WI38 (cell line): ENCODE data around the gene SLC2A14.
"Not testable (repeated sequence)": the region's sequence is repeated elsewhere in the genome, so short reads cannot be mapped to it uniquely, and the experiment has no call there.

Source experiments
- H3K4me3 ChIP-seq: 2 replicates; pipeline ENCODE4 v1.5.1; 2011; ENCODE audit warnings: low read depth, mild to moderate bottlenecking, control low read depth, low read length
- TF ChIP-seq, protein P1 (sequence below): IDR thresholded peaks from 2 replicates; pipeline ENCODE4 v1.5.1; 2012; ENCODE audit warnings: low read depth, mild to moderate bottlenecking, control low read depth, low read length

SLC2A14 gene

DNA sequence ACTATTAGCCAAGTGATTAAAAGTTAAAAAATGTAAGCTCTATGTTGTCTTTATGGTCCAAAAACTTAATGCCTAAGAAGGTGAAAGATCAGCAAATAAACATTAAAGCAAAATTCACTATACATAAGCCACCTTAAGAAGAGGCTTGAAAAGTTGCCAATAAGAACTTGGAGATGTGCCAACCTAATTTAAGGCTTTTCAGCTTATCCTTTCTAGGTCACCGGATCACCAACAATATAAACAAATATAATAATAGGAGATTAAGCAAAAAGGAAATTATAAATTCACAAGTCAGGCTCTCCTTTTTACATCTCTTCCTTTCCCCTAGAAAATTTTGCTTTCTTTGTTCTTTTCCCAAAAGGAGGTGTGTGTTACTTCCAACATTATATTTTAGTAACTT is 32.4 kb upstream of the SLC2A14 start:
- no peak overlapping the region for H3K4me3 ChIP-seq
- TF ChIP-seq, protein P1, sequence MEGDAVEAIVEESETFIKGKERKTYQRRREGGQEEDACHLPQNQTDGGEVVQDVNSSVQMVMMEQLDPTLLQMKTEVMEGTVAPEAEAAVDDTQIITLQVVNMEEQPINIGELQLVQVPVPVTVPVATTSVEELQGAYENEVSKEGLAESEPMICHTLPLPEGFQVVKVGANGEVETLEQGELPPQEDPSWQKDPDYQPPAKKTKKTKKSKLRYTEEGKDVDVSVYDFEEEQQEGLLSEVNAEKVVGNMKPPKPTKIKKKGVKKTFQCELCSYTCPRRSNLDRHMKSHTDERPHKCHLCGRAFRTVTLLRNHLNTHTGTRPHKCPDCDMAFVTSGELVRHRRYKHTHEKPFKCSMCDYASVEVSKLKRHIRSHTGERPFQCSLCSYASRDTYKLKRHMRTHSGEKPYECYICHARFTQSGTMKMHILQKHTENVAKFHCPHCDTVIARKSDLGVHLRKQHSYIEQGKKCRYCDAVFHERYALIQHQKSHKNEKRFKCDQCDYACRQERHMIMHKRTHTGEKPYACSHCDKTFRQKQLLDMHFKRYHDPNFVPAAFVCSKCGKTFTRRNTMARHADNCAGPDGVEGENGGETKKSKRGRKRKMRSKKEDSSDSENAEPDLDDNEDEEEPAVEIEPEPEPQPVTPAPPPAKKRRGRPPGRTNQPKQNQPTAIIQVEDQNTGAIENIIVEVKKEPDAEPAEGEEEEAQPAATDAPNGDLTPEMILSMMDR: no peak

DNA sequence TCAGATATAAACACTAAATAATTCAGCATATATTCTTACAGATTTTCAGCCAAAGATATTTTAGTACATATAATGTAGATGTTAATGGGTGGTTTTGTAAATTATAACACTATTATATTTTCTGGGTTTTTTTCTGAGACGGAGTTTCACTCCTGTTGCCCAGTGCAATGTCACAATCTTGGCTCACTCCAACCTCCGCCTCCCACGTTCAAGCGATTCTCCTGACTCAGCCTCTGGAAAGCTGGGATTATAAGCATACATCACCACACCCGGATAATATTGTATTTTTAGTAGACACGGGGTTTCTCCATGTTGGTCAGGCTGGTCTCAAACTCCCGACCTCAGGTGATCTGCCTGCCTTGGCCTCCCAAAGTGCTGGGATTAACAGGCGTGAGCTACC is 29.7 kb upstream of the SLC2A14 start:
- not testable (repeated sequence) for H3K4me3 ChIP-seq

DNA sequence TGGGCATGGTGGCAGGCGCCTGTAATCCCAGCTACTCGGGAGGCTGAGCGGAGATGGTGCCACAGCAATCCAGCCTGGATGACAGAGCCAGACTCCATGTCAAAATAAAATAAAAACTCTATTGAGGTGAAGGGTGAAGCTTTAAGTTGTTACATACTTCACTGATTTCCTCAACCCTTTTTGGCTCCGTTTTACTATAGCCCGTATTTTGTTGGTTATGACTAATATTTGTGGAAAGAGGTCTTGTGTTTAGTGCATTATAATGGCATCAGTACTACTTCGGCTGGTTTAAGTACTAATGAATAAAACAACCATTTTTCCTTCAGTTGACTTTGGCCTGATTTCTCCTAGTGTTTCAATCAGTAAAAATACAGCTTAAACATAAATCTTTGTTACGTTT is 27.0 kb upstream of the SLC2A14 start:
- no peak overlapping the region for H3K4me3 ChIP-seq
- TF ChIP-seq, protein P1: no peak

DNA sequence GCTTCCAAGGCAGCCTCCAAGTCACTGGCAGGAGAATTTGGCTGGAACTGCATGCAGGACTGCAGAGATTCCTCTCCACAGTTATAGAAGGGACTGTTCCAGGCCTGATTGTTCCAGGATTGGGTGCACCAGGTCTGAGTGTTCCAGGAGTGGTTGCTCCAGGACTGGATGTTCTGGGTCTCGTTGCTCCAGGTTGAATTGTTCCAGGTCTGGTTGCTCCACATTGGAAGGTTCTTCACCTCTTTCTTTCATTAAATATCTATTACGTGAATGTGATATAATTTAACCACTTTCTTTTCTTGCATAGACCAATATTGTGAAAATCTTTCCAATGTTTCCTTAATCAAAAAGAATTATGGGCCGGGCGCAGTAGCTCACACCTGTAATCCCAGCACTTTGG is 24.0 kb upstream of the SLC2A14 start:
- H3K4me3 ChIP-seq: not testable (repeated sequence)

DNA sequence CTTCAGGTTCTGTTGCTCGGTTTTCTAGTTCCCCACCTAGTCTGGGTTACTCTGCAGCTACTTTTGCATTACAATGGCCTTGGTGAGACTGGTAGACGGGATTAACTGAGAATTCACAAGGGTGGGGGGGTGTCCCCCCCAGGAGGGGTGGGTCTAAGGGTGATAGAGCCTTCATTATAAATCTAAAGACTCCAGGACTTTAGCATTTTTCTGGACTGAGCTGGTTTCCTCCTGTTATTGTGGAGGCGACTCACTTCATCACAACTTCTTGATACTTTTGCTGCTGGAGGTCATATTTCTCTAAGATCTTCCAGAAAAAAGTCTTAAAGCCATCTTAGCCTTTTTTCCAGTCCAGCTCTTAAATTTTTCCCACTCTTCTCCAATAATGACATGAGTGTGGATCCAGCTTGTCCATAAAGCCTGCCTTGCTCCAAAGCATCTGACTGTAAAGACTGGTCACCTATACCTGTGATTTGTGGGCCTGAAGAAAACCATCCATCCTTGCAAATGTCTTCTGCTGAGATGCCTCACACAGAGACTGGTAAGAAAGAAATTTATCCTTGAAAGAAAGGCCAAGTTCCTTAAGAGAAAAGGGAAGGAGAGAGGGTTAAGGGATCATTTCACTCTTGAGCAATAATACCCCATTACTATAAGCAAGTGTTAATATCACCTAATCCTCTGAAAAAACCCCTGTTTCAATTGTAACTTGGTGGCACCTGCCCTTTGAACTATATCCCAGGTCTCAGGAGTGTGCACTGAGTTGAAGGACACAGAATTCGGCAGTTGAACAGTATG is 19.7 kb upstream of the SLC2A14 start:
- H3K4me3 ChIP-seq: no peak overlapping the region
- TF ChIP-seq, protein P1: no peak

DNA sequence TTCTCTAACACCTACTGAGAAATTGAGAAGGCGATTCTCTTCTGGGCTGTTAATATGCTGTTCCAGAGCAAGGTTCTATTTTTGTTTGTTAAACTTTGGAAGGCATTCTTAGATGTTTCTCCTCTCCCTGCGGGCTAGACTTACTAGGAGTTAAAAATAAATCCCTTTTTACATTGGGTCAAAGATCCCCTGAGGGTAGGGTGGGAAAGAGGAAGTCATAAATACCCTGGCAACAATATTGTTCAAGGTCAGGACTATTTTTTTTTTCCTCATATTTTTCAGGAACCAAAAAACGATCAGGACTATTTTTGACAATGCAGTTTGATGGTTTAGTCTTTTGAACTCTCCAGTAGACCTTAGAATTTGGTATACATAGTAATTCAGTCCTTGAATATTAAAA is 12.0 kb upstream of the SLC2A14 start:
- no peak overlapping the region for H3K4me3 ChIP-seq
- TF ChIP-seq, protein P1: no peak

DNA sequence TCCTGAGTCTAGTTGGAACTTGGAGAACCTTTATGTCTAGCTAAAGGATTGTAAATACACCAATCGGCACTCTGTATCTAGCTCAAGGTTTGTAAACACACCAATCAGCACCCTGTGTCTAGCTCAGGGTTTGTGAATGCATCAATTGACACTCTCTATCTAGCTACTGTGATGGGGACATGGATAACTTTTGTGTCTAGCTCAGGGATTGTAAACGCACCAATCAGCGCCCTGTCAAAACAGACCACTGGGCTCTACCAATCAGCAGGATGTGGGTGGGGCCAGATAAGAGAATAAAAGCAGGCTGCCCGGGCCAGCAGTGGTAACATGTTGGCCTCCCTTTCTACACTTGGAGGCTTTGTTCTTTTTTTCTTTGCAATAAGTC is 9.0 kb upstream of the SLC2A14 start:
- not testable (repeated sequence) for H3K4me3 ChIP-seq

DNA sequence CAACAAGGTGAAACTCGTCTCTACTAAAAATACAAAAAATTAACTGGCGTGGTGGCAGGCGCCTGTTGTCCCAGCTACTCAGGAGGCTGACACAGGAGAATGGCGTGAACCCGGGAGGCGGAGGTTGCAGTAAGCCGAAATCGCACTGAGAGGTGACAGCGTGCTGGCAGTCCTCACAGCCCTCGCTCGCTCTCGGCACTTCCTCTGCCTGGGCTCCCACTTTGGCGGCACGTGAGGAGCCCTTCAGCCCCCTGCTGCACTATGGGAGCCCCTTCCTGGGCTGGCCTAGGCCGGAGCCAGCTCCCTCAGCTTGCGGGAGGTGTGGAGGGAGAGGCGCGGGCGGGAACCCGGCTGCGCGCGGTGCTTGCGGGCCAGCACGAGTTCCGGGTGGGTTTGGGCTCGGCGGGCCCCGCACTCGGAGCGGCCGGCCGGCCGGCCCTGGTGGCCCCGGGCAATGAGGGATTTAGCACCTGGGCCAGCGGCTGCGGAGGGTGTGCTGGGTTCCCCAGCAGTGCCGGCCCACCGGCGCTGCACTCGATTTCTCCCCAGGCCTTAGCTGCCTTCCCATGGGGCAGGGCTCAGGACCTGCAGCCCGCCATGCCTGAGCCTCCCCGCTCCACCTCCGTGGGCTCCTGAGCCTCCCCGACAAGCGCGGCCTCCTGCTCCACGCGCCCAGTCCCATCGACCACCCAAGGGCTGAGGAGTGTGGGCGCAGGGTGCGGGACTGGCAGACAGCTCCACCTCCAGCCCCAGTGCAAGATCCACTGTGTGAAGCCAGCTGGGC is 8.4 kb upstream of the SLC2A14 start:
- not testable (repeated sequence) for H3K4me3 ChIP-seq

DNA sequence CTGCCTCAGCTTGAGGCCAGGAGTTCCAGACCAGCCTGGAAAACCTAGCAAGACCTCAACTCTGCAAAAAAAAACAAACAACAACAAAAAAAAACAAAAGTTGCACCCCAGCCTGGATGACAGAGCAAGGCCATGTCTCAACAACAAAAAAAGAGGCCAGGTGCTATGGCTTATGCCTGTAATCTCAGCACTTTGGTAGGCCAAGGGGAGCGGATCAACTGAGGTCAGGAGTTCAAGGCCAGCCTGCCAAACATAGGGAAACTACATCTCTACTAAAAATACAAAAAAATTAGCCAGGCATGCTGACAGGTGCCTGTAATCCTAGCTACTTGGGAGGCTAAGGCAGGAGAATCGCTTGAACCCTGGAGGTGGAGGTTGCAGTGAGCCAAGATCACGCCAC is 6.5 kb upstream of the SLC2A14 start:
- TF ChIP-seq, protein P1: no peak
- H3K4me3 ChIP-seq: no peak overlapping the region
